Limb (tissue), 2 donors: ENCODE results near the gene GABBR2.
A peak's percentile ranks its signal among the peaks of the same experiment; 100 is the strongest.

Source experiments
- DNase-seq, 2 donors: peaks; one replicate each; pipeline ENCODE4 v3.0.0-alpha.2; 2016; ENCODE audit errors: extremely low spot score in 2 of 2

GABBR2 gene

GRCh38 chr9:98721643-98722042 is 12.9 kb upstream of the GABBR2 start:
- DNase-seq = no peak

GRCh38 chr9:98720402-98720801 is 11.7 kb upstream of the GABBR2 start:
- no peak for DNase-seq

GRCh38 chr9:98719055-98719454 is 10.3 kb upstream of the GABBR2 start:
- no peak for DNase-seq

DNA sequence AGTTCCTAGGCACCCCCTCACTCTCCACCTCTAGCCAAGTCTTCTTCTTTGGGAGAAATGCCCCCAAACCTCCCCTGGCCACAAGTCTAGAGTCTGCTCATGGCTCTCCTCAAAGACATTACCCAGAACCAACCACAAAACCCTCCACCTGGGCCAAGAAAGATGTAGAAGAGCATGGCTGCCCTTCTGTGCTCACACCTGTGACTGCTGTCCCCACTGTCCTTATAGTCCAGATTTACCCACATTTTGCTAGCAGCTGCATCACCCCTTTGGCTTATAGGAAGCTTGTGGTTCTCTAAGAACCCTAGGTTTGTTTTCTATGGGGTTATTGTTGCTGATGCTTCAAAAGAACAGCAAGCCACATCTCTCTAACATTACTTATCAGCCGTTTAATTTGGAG is 6.1 kb upstream of the GABBR2 start:
- no peak for DNase-seq

- no peak for DNase-seq
These were observed 4.3 kb upstream of the GABBR2 start for GRCh38 chr9:98712987-98713386.

DNA sequence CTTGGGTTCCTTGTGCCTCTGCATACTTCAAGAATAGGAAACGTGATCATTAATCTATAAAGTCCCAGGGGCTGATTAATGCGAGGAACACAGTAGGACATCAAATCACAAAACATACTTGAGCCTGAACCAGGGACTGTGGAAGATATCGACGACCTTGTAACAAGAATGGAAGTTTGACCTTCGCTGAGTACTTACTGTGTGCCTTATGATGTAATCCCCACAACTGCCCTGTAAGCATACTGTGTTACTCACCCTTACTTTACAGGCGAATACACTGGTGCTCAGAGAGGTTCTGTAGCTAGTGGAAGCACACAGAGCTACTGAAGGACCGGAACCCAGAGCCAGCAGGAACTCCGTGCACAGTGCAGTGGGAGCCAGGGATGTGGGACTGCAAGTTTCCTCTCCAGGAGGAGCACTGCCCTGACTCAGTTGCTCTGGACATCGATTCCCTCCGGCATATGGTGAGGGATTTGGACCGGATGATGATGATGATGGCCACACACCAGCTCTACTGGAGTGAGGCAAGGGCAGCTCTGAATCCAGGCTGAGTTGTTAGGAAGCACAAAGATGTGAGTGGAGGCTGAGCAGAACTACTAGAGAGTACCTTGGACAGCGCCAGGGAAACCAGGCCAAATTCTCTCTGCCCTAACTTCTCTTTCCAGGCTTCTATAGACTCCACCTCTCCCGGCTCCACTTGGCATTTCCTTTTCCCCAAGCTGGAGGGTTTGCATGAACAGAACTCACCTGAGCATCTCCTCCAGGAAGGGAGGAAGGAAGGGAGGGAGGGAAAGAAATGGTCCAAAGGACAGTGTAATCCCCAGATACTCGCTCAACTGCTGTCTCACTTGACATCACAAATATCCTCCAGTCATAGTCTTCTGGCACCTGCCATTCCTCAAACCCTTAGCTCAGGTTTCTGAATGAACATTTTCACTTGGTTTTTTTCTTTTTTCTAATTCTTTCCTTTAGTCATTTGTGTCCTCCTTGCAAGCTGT is 1.5 kb upstream of the GABBR2 start:
- DNase-seq = peak; percentile 60 to 64

- DNase-seq = peak in 1 of 2 donors; percentile 40
These were observed 417 bp downstream of the GABBR2 start for GRCh38 chr9:98708103-98708932.

GRCh38 chr9:98707166-98708102 is 1.3 kb downstream of the GABBR2 start:
- DNase-seq = peak; percentile 38 to 81

DNA sequence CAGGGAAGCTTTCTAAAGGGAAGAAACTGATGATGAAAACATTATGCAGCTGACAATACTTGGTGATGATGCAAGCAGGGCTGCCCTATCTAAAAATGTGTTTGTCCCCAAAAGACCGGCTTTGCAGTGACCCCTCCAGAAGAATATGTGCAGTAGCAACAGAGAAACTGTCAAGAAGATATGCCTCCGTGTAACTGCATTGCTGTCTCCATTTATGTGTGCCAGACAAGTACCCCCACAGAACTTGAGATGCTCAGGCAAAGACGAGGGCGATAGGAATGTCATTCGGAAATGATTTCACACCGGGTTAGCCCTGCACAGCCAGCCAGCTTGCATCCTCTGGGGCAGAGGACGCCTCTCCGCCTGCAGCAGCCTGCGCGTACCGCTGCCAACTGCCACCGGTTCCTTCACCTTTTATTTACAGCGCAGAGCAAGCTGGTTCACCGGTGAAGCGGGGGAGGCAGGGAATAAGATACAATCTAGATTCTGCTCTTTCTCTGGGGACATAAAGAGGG is 2.0 kb downstream of the GABBR2 start:
- DNase-seq = no peak

GRCh38 chr9:98702835-98703380 is 5.8 kb downstream of the GABBR2 start:
- no peak for DNase-seq

GRCh38 chr9:98702340-98702739 is 6.4 kb downstream of the GABBR2 start:
- no peak for DNase-seq

DNA sequence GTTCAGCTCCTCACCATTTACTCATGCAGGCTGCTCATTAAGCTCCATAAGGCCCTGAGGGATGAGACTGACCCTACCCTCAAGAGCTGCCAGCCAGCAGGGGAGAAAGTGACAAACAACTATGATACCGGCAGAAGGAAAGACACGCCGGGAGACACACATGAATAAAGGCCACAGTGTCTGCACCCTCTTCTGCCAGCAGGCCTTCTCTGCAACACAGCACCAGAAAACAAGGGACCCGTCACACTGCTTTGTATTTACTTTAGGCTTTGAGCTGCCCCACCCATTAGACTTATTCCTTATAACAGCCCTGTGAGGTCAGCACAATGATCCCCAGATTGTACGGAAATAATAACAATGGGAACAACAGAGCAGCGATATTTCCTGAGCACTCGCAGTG is 7.2 kb downstream of the GABBR2 start:
- DNase-seq = no peak

DNA sequence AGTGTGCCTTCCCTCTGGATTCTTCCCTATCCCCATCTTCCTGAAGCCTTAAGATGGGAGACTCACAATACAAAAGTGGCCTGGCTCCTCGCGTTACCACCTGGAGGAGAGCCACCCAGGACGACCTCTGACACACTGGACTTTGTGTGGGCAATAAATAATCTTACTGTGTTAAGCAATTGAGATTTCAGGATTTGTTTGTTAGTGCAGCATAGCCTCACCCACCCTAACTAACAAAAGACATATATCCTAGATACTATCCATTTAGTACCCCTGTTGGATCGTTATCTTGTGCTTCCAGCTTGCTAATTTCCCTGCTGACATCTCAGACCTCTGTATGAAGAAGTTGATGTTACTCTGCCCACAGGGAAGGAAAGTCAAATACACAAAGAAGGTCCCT is 7.9 kb downstream of the GABBR2 start:
- DNase-seq = no peak

- DNase-seq = no peak
These were observed 9.9 kb downstream of the GABBR2 start for GRCh38 chr9:98698856-98699255.

DNA sequence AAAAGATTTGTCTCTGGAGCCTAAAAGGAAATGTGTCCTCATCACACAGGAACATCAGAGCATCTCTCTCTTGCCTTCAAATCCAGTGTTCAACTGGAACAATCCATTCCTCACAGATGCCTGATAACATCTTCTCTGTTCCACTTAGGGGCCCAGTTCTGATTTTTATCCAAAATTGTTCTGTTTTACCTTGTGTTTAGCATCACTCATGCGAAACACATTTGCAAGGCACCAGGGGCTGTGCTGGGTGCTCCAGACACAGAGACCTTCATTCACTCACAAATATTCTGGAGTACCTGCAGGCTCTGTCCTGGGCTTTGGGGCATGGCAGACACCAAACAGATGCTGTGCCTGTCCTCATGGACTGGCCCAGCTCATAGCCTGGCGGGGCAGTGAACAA is 13.8 kb downstream of the GABBR2 start:
- no peak for DNase-seq

- DNase-seq = no peak
These were observed 16.3 kb downstream of the GABBR2 start for GRCh38 chr9:98692392-98692791.

DNA sequence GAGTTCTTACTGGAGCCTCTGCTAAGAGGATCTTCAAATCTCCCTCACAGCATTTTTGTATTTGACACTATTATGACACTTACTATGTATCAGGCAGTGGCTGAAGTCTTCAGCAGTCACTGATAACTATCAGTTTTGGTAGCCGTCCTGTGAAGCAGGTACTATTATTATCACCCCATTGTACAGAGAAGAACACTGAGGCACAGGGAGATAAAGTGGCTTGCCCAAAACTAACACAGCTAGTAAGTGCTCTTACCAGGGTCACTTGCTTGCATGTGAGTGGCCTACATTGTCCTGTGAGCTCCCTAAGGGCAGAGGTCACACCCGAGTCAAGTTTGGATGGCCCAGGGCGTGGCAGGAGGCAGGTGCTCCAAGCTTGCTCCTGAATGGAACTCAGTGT is 16.8 kb downstream of the GABBR2 start:
- DNase-seq = no peak

DNA sequence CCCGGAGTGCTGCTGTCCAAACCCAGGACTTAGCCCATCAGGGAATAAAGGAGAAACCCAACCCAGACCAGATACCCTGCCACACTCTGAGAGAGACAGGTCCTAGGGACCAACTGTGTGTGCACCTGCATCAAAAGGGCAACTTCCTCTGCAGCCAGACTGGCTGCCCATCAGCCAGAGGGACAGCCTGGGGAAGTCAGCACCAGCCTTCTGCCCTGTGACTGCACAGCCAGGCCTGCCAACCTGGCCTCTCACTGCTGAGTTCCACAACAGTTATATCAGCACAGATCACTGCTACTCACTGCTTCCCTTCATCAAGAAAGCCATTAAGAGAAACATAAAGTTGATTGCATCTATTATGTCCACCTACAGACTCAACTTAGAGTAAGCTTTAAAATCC is 18.0 kb downstream of the GABBR2 start:
- no peak for DNase-seq

DNA sequence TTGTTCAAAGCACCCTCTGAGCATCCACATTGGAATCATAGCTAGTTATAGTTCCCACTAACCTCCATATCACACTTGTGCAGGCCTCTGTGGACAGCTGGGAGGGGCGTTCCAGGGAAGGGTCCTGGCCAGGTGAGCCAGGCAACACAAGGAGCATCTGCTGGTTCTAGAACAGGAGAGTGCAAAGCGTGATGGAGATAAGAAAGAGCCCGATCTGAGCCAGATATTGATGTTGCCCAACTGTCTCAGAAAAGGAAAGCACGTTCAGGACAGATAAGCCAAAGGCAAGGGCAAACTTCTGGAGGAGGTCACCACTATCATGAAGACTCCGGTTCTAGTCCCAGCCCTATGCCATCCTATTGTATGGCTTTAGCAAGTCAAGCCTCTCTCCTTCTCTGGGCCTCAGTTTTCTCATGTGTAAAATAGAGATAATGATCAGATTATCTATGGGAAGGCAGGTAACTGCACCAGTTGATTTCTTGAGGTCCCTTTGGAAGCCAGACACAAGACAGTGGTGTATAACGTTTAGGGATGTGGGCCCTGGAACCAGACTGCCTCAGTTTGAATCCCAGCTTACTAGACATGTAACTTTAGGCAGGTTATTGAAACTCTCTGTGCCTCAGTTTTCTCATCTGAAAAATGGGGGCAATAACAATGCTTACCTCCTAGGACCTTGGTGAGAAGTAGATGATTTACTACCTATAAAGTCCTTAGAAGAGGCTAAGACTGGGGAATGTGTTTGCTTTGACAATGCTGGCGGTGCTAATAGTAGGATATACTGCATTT is 19.8 kb downstream of the GABBR2 start:
- DNase-seq = no peak

GRCh38 chr9:98687911-98688310 is 20.8 kb downstream of the GABBR2 start:
- no peak for DNase-seq
